GDM1 (cell line): ENCODE results near the gene SYT13.

ENCODE experiments used
- DNase-seq: peaks from one replicate; lab custom pipeline; 2025; lab: John Stamatoyannopoulos, UW

SYT13 gene

DNA sequence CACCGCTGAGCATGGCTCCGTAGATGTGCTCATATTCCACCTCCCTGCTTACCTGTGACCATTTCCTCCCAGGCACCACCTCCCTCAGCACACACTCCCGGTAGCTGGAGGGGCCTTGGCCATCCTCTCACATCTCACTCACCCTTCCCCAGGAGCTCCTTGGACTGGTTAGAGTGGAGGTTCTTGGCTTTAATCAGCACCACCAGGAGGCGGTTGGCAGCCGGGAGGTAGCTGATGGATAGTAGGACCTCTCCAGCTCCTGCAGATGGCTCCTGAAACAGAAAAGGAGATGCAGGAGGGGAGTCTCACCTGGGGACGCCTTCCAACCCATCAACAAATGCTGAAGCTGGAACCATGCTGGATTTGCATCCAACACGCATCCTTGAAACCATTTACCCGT, 39.9 kb downstream of the SYT13 start:
- no peak for DNase-seq

DNA sequence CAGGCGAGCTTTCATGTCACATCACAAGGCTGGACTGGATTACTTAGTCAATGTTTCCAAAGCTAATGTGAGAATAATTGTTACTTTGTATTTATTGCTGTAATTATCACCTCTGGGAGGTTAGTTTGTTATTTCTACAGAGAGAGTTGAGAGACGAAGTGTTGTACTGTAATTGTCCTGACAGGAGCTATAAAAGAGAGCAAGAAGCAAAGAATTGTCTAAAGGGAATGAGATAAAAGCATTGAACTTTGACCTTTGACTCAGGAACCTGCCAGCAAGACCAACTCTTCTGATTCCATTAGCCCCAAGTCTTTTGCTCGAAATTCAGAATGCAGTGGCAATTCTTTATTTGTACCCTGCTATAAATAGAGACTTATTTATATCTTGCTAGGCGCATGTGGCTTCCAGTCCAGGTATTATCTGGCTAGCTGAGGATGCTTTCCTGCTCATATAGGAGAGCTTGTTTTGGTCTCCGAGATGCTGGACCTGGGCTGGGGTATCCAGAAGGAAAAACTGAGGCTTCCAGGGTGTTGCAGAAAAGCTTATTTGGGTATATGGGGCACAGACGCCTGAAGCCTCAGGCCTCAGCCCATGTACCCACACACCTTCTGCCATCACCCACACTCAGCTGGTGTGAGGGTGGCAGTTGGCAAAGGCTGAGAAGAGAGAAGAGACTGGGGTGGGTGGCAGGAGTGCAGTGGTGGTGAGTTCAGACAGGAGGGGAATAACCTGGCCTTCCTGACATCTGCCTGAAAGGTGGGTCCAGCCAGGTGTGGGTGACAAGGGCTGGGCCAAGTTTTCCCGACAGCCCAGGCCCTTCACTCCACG, 40.7 kb downstream of the SYT13 start:
- no peak for DNase-seq

DNA sequence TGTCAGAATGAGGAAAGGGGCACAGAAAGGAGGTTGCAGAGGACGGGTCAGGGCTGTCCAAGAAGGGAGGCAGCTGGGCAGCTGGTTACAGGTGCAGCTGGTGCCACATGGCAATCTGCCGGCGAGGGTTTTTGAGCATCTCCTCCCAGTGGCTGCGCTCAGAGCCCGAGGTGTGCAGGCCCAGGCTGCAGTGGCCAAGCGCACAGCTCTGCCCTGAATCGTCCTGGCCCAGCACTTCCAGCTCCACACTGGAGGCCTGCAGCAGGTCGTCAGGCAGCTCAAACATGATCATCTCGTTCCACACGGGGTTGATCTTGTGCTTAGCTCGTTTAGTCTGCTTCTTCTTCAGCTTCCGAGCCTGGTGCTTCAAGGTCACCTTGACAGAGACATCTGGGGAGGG, 42.2 kb downstream of the SYT13 start:
- DNase-seq, result no peak

DNA sequence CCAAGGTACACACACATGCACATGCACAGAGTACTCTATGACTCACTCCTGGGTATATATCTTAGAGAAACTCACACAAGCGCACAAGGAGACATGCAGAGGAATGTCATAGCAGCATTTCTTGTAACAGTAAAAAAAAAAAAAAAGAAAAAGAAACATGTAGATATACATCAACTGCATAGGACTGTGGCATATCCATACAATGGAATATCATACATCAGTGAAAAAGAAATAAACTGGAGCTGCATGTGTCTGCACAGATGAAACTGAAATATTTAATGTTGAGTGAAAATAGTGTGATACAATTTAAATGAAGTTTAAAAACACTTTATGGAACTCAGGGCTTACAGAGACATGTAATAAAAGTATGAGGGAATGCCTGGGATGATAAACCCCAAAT, 46.4 kb downstream of the SYT13 start:
- no peak for DNase-seq

DNA sequence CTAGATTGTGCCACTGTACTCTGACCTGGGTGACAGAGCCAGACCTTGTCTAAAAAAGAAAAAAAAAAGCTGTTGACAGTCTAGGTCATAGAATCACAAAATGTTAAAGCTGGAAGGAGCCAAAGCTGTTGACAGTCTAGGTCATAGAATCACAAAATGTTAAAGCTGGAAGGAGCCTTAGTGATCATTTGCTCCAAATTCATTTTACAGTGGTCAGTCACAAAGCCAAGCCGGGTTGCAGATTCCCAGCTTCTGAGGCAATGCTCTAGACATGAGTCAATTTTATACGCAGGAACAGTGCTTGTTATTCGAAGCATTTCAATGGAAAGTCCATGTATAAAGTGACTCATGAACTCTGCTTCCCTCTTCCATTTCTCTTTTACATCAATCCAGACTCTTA, 47.4 kb downstream of the SYT13 start:
- no peak for DNase-seq

DNA sequence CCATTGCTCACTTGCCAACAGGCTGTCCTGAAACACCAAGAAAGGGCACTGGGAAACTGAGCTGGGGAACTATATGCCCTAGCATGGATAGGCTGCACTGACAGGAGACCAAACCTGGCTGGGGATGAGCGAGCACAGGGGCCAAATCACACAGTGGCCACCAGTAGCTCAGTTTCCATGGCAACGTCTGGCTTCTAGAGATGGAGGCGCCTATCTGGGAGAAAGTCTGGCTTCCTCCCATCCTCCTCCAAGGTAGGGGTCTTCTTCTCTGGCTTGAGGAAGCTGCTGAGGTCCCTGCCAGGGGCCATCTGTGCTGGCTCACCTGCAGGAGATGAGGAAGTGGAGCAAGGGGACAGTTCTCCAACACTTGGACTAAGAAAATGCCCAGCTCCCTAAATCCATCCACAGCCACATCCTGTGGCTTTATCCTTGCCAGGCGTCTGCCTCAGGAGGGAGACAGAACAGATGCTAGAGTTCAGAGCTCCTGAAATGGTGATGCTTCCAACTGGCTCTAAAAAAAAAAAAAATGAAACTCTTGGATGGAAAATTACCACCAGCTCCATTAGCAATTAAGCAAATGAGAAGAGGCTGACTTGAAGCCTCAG, 48.3 kb downstream of the SYT13 start:
- DNase-seq, result no peak

DNA sequence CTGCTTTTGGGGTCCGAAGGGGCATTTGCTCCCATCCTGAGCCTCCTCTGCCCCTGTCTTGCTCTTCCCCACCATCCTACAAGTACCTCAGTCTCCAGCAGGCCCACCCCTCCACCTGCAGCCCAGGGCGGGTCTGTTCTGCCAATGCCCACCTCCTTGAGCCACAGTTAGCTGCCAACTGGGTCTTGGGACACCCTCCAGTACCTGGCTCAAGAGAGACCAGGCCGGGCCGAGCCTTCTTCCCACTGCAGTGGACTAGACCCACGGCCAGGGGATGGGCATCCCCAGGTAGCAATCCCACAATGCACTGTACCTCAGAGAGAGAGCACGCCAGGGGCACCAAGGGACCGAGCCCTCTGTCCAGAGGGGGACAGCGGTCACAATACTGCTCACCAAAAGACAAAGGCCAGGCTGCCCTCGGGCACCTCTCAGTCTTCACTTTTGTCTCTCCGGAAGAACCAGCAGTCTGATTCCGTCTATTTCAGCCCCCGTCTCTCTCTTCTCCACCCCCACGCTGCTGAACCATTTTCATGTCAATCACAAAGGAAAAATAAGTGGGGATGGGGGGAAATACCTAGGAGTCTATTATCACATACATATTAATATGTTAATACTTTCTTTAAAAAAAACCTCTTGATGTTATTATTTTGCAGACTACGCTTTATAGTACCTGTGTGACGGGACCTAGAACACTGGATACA, 51.7 kb downstream of the SYT13 start:
- DNase-seq, result no peak

DNA sequence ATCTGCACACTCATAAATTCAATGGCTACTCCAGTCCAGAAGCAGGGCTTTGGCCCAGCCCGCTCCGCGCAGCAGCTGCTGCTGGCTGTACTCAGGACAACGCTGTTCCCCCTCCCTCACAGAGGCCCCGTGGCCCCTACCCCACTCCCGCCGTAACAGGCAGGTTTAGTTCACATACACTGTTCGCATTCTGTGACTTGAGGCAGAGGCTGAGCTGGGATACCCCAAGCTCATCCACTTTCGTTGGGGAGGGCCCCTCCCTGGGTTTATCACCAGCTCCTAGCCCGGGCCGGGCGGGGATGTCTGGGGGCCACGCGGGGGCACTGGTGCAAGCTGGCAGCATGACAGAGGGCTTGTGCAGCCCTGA, 52.4 kb downstream of the SYT13 start:
- no peak for DNase-seq

DNA sequence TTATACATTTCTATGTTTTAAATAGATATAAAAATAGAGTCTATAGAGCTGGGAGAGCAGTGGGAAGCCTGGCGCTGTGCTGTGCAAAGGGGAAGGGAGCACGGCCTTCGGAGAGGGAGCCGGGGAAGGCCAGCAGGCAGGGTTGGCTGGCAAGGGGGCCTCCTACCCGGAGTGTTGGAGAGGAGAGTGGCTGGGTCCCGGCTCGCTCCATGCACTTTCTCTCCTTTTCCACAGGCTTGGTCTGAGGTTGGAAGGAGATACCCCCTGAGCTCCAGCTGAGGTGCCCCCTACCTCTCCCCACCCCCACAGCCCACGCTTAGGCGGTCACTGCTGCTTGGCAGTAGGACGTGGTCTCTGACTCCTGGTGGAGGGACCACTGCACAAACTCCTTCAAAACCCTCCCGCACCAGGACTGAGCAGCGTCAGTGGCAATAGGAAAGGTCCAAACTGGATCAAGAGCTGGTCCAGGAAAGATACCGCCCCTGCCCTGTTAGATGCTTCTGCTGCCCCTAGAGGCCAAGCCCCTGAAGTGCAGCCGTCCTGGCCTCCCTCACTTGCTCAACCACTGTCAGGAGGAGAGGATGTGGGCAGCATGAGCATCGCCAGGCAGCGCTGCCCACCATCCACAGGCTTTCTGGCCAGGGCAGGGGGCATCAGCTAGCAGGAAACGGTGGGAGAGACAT, 52.9 kb downstream of the SYT13 start:
- peak; percentile 24 for DNase-seq

DNA sequence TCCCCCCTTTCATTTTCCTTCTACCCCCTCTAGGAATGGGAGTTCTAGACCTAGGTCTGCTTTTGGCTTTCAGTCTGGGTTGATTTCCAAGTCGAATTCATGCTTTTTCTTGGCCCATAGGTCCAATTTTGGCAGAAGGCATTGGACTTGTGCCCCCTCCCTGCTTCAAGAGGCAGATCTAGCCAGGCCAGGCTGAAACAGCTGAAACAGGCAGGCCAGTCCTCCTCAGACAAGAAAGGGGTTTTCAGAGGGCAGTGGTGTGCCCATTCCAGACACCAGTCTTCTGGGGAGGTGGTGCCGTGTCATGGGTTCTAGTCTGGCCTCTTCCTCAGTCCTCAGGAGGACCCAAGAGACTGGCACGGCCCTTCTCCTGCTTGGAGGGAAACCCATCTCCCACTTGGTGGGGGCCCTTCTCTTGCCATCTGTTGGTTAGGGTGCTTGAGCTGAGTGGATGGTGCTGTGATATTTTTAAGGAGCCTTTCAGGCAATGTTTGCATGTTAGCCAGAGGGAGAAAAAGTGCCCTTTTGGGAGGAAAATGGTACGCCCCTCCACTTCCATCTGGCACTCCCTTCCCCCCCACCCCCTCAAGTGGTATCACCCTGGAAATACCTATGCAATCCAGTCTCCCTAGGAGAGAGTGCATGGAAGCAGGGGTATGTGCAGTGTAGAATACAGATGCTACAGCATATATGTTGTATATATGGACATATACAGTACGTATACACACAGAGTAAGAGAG, 53.6 kb downstream of the SYT13 start:
- no peak for DNase-seq

DNA sequence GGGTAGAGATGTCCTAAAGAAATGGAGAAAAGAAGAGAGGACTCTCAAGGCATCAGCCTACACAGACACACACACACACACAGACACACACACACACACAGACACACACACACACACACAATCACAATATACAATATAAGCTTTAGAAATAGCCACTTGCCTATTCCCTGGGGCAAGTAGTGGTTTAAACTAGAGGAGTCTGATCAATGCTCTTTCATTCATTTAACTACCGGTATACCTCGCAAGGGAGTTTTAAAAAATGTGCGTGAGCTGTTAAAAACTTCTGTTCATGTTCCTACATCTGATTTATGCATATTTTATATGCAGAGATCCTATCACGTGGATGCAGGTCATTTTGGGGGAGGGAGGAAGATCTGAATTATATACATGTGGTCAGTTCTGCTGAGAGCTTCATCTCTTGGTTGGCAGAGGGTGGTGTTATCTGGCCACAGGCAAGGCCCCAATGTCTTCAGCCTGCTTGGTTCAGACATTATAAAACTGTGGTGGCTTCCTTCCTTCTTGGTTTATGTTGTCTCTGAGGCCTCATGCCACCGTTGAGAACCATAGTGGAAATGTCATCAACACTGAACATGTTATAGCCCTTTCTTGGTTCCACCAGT, 56.6 kb downstream of the SYT13 start:
- no peak for DNase-seq

DNA sequence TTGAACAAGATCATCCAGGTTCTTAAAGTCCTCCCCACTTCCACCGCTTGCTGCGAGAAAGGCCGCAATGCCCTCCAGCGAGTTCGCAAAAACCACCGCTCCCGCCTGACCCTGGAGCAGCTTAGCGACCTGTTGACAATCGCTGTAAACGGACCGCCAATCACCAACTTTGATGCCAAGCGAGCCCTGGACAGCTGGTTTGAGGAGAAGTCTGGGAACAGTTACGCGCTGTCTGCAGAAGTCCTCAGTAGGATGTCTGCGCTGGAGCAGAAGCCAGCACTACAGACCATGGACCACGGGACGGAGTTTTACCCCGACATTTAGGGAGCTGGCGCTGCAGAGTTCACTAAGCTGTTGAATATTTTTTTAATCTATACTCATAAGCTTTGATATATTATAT, 58.3 kb downstream of the SYT13 start:
- DNase-seq, result no peak

DNA sequence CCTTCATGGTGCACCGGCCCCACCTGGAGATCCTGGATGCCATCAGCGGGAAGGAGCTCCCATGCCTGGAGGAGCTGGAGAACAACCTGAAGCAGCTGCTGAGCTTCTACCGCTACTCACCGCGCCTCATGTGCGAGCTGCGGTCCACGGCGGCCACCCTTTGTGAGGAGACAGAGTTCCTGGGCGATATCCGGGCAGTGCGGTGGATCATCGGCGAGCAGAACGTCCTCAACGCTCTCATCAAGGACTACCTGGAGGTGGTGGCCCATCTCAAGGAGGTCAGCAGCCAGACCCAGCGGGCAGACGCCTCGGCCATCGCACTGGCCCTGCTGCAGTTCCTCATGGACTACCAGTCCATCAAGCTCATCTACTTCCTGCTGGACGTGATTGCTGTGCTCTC, 59.2 kb downstream of the SYT13 start:
- DNase-seq, result no peak

DNA sequence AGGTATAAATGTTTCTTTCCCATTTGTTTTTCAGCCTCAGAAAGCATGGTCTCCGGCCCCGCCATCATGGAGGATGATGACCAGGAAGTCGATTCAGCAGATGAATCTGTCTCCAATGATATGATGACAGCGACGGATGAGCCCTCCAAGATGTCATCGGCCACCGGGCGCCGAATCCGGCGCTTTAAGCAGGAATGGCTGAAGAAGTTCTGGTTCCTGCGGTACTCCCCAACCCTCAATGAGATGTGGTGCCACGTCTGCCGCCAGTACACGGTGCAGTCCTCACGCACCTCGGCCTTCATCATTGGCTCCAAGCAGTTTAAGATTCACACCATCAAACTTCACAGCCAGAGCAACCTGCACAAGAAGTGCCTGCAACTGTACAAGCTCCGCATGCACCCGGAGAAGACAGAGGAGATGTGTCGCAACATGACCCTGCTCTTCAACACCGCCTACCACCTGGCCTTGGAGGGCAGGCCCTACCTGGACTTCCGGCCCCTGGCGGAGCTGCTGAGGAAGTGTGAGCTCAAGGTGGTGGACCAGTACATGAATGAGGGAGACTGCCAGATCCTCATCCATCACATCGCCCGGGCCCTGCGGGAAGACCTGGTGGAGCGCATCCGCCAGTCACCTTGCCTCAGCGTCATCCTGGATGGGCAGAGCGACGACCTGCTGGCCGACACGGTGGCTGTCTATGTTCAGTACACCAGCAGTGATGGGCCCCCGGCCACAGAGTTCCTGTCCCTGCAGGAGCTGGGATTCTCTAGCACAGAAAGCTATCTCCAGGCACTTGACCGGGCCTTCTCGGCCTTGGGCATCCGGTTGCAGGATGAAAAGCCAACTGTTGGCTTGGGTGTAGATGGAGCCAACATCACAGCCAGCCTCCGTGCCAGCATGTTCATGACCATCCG, 59.9 kb downstream of the SYT13 start:
- no peak for DNase-seq

DNA sequence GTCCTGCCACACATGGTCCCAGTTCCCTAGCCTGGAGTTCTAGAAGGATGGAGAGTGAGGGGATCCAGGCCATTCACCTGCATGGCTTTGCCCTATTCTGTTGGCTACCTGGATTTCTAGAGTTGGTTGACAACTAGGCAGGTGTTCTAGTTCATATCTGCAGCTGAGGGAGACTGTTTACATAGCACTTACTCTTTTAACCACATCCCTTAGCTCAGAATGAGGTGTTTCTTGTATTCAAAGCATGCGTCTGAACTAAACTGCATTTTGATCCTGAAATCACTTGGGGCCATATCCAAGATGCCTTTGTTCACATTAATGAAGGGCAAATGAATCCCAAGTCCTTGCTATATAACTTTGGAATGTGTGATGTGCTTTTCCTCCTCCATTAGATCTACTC, 60.9 kb downstream of the SYT13 start:
- no peak for DNase-seq

DNA sequence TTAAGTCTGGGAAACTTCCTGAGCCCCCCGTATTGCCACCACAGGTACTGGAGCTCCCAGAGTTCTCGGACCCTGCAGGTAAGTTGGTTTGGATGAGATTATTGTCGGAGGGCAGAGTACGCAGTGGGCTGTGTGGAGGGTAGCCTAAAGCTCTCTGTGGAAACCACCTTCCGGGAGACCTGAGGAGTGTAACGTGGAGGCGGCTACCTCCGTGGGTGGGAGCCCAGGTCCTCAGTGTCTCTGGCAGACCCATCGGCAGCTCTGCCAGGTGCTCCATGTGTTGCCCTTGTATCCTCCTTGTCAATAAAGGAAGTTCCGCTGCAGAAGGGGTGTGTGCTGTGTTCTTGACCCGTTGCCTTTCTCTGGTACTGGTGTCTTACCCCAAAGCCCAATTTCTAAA, 61.4 kb downstream of the SYT13 start:
- DNase-seq, result no peak

DNA sequence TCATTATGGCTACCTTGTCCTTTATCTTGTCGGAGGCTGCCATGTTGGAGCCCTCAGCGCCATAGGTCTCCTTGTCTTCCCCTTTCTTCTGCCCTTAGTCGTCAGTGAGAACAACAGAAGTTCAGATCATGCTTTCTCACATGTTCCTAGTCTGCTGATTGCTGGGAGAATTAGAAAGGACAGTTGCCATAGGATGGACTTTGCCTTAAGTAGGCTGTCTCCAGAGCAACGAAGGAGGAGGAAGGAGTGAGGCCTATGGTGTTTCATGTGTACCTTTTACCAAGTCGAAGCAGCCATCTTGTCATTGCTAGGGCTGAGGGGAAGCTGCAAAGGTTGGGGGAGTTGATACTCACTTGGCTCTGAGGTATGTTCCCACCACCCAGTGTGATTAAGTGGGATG, 62.6 kb downstream of the SYT13 start:
- DNase-seq, result no peak

DNA sequence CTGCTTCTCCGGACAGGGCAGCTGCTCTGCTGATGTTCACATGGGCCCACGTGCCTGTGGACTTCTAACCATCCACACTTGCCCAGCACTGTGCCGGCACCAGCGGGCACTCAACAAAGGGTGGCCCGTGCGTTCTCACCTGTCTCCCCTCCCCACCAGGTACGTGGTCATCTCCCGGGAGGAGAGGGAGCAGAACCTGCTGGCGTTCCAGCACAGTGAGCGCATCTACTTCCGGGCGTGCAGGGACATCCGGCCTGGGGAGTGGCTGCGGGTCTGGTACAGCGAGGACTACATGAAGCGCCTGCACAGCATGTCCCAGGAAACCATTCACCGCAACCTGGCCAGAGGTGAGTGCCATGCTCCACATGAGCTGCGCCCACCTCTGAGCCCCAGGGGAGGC, 66.7 kb downstream of the SYT13 start:
- DNase-seq, result no peak

DNA sequence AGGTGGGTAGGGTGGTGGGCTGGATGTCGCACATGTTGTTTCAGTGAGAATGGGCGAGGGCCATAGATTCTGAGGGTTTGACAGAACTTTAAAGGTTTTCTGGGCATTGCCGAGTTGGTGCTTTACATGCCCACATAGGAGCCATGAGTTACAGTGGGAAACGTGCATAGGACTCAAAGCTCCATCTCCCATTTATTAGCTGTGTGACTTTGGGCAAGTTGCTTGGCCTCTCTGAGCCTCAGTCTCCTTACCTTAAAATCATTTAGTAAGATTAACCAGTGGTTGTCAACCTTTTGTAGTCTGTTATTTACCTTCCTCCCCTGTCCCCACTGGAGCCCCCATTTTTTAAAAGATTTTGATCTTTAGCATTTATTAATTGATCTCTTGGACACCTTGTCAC, 67.4 kb downstream of the SYT13 start:
- DNase-seq, result no peak

DNA sequence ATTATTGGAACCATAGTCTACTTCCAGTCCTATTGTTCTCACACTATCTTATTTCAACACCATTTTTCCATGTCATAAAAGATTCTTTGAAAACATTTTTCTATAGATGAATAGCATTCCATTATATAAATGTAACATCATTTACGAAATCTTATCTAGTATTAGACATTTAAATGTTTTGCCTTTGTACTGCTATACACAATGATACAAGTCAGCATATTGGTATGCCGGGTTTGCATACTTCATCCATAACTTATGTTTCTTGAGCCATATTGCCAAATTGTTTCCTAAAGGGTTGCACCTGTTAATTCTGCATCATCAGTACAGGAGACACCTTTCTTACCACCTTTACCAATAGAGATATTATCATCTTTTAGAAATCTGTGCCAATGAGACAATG, 68.2 kb downstream of the SYT13 start:
- no peak for DNase-seq

DNA sequence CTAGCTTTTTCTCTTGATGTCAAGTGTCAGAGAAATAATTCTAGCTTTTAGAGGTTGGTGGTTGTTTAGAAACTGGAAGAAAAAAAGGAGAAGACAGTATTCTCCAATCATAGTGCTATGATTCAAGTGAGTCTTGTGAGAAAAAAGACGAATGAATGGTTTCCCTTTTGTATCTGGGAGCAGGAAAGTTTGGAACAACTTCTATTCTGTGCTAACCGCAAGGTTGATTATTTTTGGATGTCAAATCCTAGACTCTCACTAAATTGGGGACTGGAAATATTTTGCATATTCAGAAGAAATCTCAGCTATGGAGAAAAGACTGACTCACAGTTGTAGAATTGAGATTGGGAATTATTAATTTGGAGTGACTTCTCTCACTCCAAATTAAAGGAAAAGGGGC, 69.2 kb downstream of the SYT13 start:
- DNase-seq, result no peak
